GM19240 (cell line): ENCODE data around the gene RAB4A.

Experiments used
- DNase-seq: peaks from one replicate; pipeline ENCODE4 v3.0.0; 2011; ENCODE audit warnings: low spot score; ENCODE audit not compliant: insufficient read length

Gene RAB4A, protein sequence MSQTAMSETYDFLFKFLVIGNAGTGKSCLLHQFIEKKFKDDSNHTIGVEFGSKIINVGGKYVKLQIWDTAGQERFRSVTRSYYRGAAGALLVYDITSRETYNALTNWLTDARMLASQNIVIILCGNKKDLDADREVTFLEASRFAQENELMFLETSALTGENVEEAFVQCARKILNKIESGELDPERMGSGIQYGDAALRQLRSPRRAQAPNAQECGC

DNA sequence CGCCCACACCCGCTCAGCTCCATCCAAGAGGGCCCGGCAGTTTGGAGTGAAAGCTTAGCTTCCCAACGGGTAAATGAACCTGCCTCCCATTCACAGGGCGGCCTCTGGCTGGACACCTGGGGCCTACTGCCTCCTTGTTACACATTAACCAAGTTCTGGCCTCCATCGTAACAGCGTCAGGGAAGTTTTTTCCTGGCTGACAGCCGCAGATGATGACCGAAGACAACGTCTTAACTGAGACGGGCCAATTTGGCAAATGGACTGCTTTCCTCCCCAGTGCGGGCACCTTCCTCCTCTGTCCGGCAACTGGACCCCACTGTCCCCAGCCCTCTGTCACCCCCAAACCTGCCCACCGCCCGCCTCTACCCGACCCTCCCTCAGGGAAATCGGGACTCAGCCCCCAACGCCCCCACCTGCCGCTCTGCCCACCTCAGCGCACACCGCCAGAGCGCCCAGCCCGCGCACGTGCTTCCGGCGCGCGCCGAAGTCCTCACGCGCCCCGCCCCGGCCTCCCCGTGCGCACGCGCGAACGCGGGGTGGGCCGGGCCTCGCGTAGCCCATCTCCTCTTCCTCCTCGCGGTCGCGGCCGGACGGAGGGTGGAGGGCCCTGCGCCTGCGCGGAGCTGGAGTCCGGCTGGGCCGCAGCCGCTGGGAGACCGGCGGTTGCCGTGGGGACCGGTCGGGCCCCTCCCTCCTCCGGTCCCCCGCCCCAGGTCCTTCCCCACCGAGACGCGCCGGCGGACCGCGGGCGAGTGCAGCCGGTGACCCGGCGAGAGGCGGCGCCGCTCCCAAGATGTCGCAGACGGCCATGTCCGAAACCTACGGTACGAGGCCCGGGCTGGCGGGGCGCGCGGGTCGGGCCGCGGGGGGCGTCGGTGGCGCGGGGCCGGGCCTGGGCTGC is at the start of gene RAB4A:
TSS of gene RAB4A (plus strand) at position 565 of the 901 bp plus-strand sequence. CDS start at position 794, 229 bp downstream.
- peak; percentile 74 for DNase-seq

DNA sequence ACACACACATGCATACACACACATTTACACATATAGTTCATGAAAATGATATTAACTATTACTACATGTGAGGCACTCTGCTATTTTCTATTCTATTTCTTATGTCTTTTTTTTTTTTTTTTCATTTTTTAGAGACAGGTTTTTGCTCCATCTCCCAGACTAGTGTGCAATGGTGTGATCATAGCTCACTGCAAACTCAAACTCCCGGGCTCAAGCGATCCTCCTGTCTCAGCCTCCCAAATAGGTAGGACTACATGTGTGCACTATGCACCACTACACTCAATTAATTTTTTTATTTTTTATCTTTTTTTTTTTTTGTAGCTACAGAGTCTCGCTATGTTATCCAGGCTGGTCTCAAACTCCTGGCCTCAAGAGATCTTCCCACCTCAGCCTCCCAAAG is 48.8 kb upstream of the RAB4A start:
- no peak for DNase-seq

DNA sequence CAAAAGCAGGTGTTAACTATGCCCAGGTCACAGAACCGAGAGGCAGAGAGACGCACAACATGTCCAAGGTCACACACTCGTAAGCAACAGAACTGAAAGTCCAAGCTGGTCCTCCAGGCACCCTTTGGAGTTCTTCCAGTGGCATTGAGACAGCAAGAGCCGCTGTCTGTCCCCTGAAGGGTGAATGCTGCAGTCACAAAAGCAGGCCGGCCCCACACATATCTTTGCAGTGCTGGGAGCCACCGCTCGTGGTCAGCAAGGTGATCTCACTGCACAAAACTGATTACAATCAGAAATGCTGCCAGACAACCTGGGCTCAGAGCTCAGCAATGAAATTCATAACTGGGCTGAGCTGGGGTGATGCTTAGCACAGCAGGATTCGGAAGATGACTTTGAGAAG is 47.4 kb upstream of the RAB4A start:
- no peak for DNase-seq

DNA sequence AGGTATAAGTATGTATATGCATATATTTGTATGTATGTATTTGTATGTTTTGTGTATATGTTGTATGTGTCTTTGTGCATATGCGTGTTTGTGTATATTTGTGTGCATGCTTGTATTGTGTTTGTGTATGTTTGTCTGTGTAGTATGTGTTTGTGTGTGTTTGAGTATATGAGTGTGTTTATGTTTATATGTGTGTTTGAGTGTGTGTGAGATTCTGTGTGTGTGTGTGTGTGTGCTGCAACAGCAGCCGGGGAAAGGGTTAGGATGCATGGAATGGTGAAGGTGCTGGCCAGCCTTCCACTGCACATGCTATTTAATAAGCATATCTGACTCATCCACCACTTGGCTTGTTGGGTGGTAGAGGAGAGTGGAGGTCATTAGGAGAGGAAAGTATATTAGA is 46.6 kb upstream of the RAB4A start:
- DNase-seq, result no peak

DNA sequence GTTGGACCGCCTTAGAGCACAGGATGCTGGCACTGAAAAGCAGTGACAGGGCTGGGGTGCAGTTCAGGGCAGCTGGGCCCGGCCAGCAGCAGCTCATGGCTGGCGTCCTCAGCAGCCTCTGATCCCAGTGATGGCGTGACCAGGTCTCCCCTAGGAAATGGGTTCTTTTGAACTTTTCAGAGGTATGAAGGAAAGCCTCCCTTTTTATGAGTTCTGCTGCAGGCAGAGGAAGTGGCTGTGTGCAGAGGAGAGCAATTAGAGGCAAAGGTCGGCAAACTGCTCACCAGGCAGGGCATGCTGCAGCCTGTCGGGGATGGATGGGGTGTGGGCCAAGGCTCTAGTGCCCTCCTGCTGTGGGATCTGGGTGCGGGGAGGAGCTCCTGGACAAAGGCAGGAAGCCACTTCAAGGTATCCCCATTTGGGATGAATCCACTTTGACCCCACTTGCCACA is 45.6 kb upstream of the RAB4A start:
- DNase-seq, result no peak

DNA sequence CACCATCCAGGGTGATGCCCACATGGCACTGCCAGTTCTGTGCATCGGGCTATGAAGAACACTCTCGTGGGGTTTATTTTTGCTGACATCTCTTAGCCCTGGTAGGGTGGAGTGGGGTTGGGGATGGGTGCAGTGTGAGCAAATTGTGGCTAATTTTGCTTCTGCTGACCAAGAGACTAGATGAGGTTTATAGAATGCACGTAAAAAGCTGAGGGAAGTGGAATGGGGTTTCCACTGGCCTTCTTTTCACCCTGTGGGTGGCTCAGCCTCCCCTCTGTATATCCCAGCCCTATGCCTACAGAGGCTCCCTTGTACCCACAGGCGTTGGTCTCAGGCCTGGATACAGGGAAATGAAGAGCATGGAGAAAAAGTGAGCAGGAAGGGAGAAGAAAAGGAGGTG is 44.1 kb upstream of the RAB4A start:
- DNase-seq, result no peak

DNA sequence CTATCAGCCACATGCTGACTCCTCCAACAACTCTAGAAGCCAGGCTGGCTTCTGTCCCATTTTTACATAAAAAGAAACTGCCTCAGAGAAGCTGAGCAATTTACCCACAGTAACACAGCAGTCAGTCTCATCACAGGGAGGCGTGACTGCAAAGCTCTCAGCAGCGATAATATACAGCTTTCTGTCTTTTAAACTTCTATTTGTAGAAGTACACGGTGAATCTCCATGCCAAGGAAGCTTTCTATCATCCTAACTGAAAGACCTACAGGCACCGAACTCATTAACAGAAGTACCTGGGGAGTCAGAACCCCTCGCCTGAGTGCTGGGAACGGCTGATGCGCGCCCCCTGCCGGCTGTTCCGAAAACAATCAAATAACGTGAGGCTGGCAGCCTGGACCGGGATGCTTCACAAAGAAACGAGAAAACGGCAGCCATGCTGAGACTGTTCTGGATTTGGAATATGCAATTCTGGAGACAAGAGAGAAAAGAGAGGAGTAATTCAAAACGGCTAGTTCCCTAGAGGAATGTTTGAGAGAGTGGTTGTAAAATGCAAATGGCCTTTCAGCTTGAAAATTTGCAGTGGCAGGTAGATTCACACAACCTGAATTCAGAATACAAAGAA is 43.5 kb upstream of the RAB4A start:
- DNase-seq, result peak; percentile 38

DNA sequence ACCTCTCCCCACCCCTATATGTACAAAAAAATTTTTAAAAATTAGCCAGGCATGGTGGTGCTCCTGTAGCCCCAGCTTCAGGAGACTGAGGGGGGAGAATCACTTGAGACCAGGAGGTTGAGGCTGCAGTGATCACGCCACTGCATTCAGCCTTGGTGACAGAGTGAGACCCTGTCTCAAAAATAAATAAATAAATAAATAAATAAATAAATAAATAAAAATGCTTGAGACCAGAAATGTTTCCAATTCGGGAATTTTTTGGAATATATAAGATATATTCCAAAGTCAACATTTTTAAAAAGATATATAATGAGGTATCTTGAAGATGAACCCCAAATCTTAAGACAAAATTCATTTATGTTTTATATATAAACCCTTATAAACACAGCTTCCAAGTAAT is 42.4 kb upstream of the RAB4A start:
- no peak for DNase-seq

DNA sequence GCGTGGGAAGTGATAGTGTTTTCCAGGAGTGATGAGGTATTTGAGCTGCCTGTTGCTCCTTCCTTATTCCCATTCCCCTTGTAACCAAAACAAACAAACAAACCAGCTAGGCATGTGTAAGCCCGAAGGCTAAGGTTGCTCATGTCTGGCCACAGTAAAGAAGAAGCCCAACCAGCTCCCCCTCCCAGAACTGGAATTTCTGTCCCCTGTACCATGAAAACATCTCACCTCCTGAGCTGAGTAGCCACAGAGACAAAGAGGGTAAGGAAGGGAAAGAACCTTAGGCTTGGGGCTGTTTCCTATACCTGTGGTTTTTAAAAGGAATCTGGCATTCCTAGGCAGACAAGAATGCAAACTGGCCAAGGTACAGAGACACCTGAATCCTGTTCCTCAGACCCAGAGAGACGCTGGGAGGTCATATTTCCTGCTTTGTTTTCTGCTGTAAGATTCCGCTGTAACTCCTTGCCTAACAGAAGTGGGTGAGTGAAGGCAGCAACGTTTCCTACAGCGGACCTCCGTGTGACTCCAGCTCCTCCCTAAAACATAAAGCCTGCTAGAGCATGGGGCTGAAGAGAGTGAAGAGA is 41.7 kb upstream of the RAB4A start:
- DNase-seq, result no peak

DNA sequence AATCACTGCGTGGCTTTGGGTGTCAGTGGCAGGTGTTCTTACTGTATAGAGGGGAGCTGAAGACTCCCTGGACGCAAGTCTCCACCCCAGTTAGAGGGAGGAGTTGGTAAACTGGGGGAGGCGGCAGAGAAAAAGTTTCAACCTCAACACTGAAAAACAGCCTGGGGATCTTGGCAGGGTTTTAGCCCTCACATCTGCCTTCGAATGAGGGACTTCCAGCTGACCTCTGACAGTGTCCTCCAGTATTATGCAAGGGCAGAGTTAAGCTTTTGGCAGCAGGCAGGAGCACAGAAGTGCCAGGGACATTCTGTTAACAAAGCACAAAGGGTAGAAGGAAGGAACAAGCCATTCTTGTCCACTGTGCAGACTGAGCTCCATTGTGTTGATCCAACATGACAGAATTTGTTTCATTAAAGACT is 41.2 kb upstream of the RAB4A start:
- no peak for DNase-seq

DNA sequence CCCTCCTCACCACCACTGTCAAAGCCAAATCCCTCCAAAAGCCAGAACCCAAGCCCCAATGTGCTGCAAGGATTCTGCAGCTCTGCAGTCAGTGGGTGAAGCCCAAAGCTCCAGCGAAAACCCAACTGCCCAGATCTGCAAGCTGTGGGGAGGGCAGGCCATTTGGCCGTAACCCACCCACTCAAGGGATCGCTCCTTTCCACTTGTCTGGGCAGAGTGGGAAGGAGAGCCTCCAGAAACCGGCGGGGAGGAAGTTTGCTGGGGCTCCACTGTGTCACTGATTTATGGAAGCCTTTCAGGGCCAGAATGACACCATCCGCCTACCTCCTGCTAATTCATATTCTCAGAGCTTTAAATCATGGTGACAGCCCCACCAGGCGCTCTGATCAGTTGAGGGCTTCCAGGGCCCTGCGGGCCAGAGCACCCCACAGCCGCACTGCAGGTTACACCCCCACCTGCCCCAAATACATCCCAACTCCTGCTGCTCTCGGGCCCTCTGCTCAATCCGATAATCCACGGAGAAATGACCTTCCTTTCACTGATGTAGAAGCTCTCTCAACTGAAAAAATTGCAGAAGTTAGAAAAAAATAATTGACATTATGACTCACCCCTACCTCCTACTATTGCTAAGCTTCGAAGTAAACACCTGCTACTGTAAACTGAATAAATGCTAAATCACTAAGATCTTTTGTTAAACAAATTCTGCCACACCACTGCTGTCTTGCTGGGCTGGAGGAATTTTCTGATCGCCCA is 40.6 kb upstream of the RAB4A start:
- no peak for DNase-seq

DNA sequence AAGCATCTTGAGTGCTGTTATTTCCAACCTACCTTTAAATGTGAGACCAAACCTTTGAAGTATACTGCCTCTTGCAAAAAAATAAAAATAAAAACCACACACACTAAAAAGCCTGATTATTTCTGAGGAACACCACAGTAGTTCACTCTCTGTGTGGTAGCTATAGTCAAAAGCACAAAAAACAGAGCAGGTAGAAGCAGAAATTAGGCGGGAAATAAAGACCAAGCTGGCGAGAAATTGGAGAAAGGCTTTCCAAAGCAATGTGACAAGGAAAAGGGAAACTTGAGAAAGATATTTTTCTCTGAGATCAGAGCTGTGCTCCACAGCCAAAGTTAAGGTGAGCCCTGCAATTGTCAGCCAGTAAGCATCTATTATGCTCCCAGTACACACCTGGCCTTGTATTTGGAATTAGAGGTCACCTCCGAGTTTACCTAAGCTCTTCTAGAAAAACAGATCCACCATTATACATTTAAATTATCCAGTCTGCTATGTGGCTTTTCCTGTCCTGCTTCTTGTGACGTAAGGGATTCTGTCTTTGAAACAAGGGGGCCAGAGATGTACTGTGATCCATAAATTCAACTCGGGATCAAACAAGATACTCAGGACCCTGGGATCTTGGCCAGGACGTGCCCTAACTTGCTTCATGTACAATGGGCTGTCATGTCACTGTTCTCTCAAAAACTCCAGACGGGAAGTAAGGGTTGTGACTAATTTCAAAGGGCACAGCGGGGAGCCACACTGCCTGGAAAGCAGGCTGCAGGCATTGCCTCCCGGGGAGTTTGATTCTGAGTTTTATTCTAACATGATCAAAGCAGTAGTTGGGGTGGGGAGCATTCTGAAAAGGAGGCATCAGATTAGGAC is 39.8 kb upstream of the RAB4A start:
- no peak for DNase-seq

DNA sequence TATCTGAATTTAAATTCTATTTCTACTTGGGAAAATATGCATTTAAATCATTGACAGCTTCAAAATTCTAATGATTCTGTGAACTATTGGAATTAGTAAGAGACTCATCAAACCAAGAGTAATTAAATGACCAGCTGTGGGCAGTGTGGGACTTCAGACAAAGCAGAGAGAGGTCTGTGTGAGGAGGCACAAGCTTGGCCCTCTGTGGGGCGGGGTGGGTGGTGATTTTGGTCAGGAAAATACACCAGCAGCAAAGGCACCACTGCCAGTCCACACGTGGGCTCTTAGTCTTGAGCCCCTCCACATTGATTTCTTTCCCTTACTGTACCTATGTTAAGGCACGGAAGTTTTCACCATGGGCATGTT is 39.2 kb upstream of the RAB4A start:
- no peak for DNase-seq

DNA sequence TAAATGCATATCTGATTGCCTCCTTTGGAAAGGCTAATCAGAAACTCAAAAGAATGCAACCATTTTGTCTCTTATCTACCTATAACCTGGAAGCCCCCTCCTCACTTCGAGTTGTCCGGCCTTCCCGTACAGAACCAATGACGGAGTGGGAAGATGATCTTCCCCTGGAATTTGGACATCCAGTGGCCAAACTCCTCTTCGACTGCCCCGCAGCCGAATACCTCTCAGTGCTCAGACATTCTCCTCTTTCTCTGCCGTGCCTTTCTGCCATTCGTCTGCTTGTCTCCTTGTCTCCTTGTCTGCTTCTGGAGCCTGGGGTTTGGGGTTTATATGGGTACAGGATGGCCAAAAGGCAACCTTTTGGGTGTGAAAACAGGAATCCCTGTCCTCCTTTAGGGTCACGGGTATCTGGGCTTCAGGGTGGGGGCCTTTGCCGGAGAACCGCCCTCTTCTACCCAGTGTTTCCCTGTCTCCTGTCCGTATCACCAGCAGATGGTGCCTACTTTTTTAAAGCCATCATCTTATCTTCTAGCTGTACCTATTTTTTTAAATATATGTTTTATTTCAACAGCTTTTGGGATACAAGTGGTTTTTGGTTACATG is 35.9 kb upstream of the RAB4A start:
- no peak for DNase-seq

DNA sequence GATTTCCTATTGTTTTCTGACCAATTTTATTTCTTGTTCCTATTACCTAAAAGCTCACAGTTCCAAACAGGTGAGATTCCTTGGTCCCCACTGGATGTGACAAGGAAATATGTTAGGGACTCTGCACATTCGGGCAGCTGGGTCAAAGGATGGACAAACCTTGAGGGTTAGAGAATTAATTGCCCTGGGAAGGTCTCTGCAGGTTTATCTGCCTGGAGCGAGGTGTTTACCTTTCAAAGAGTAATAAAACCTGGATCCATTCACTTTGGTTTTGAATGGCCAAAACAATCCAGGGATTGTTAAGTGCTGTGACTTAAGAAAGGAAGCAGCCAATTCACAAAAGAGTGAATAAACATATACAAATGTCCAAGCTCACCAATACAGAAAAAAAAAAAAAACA is 33.6 kb upstream of the RAB4A start:
- no peak for DNase-seq

DNA sequence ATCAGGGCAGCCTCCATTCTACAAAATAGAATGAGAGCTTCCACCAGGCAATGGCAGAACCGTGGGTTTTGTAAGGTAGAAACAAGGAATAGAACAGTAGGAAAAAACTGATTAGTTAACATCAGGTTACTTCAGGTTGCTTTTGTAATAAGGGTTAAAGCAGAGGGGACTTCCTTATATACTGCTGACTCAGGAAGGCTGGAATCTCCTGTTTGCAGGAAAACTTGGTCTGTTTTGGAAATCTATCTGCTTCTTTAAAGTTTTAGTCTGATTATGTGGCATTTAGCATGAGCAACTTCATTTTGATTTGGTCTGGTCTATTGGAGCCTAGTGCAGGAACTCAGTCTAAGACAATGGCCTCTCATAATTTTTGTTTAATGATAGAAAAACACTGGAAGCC is 32.7 kb upstream of the RAB4A start:
- no peak for DNase-seq

DNA sequence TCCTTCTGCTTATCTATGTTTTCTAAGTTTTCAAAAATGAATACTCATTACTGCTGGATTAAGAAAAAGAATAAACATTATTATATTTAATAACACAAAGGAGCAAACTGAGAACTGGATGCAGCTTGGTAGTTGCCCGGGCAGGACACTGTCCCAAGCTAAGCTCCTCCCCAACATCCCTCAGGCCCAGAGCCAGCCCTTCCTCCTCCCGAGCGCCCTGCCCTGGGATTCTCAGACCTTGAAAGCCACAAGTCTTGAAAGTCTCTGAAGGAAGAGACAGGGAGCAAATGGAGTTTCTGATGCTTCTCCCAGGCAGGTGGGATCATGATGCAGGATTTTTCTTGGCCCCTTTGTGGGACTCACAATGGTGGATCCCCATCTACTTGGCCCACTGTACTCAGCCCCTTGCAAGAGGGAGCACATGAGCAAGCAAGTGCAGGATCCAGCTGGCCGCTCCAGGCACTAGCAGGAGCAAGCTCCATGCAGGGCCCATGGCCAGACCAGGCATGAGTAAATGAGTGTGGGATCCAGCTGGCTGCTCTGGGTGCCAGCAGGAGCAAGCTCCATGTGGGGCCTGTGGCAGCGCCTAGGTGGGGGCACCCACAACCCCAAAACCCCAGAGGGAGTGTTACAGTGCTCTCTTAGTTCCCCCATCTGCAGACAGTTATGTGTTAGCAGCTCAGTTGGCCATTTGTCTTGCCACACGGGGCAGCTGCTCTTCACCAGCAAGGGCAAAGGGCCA is 32.1 kb upstream of the RAB4A start:
- DNase-seq, result no peak

DNA sequence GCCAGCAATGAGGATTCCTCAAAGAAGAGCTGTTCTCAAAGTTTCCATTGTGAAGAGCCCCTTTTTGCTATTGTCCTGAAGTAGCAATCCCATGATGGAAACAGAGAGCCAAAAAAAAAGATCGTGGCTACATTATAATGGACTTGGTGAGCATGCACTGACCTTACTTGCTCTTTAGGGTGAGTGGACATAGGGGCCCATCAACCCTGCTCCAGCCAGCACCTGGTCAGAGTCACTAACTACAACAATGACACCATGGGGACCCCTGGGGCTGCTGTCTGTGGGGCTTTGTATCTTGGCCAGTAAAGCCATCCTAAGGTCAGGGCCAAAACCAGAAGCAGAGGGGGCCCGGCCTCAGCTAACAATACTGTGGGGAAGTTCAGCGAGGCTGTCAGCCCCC is 30.4 kb upstream of the RAB4A start:
- no peak for DNase-seq

DNA sequence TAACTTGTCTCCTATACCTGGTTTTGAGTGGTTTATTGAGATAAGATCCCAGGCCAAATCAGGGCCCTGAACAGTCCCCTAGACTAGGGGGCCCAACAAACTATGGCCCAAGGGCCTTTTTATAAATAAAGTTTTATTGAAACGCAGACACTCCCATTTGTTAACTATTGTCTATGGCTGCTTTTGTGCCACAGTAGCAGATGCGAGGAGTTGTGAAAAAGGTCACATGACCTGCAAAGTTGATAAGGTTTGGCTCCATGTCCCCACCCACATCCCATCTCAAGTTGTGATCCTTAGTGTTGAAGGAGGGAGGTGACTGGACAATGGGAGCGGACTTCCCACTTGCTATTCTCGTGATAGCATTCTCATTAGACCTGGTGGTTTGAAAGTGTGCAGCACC is 29.5 kb upstream of the RAB4A start:
- no peak for DNase-seq
